Measurements from ENCODE around the gene HK2. TPM values are rescaled to one million over a fixed set of nuclear protein-coding genes. Genes with fewer than 3 reads are reported as not detected.
"Not testable (repeated sequence)": the region's sequence is repeated elsewhere in the genome, so short reads cannot be mapped to it uniquely, and the experiment has no call there.

The HK2 gene
- polyA plus RNA-seq, 1 donor = 12.1 TPM

- DNase-seq = not testable (repeated sequence)
Observed at GRCh38 chr2:74834234-74834791, 386 bp downstream of the HK2 start.

GRCh38 chr2:74834792-74835755 is 1.1 kb downstream of the HK2 start:
- DNase-seq = no peak

GRCh38 chr2:74835831-74836674 is 2.1 kb downstream of the HK2 start:
- no peak for DNase-seq

- DNase-seq = no peak
Observed at GRCh38 chr2:74836675-74837401, 2.9 kb downstream of the HK2 start.

- DNase-seq = no peak
Observed at GRCh38 chr2:74841641-74842040, 7.7 kb downstream of the HK2 start.

- DNase-seq = no peak
Observed at GRCh38 chr2:74843433-74843832, 9.5 kb downstream of the HK2 start.

GRCh38 chr2:74843899-74844298 is 10.0 kb downstream of the HK2 start:
- DNase-seq = no peak

- DNase-seq = no peak
Observed at GRCh38 chr2:74844752-74845151, 10.8 kb downstream of the HK2 start.

GRCh38 chr2:74845217-74845751 is 11.4 kb downstream of the HK2 start:
- no peak for DNase-seq

- DNase-seq = no peak
Observed at GRCh38 chr2:74845991-74846390, 12.1 kb downstream of the HK2 start.

GRCh38 chr2:74846481-74846880 is 12.6 kb downstream of the HK2 start:
- DNase-seq = no peak

GRCh38 chr2:74847070-74847858 is 13.3 kb downstream of the HK2 start:
- no peak for DNase-seq

GRCh38 chr2:74849228-74849892 is 15.4 kb downstream of the HK2 start:
- DNase-seq = no peak

GRCh38 chr2:74850496-74851190 is 16.7 kb downstream of the HK2 start:
- DNase-seq = no peak

- DNase-seq = no peak
Observed at GRCh38 chr2:74851191-74851566, 17.3 kb downstream of the HK2 start.

- DNase-seq = not testable (repeated sequence)
Observed at GRCh38 chr2:74853360-74853759, 19.4 kb downstream of the HK2 start.

GRCh38 chr2:74854401-74854800 is 20.5 kb downstream of the HK2 start:
- no peak for DNase-seq

GRCh38 chr2:74855114-74855707 is 21.3 kb downstream of the HK2 start:
- DNase-seq = not testable (repeated sequence)

- no peak for DNase-seq
Observed at GRCh38 chr2:74856004-74856578, 22.2 kb downstream of the HK2 start.
